IPS-20b (cell line): ENCODE data around the gene NAT10.
"Not testable (repeated sequence)": the region's sequence is repeated elsewhere in the genome, so short reads cannot be mapped to it uniquely, and the experiment has no call there.

Experiments
- H3K27ac ChIP-seq: one replicate; pipeline ENCODE4 v1.5.1; 2013; ENCODE audit warnings: low read length
- H3K27me3 ChIP-seq: 2 replicates; pipeline ENCODE4 v1.6.1; 2013; ENCODE audit warnings: mild to moderate bottlenecking, low read length, inconsistent platforms; ENCODE audit not compliant: insufficient read depth
- H3K36me3 ChIP-seq: 2 replicates; pipeline ENCODE4 v1.6.1; 2013; ENCODE audit warnings: low read depth, mild to moderate bottlenecking, inconsistent platforms, low read length, moderate library complexity; ENCODE audit not compliant: insufficient read depth
- H3K4me1 ChIP-seq: 2 replicates; pipeline ENCODE4 v1.6.1; 2013; ENCODE audit warnings: mild to moderate bottlenecking, control low read depth, inconsistent platforms, low read length, moderate library complexity; ENCODE audit not compliant: insufficient read depth
- H3K4me3 ChIP-seq: 2 replicates; pipeline ENCODE4 v1.5.1; 2013; ENCODE audit warnings: mild to moderate bottlenecking, low read length, inconsistent platforms
- H3K9ac ChIP-seq: 2 replicates; pipeline ENCODE4 v1.6.1; 2013; ENCODE audit warnings: low read depth, mild to moderate bottlenecking, inconsistent platforms, low read length, moderate library complexity
- H3K9me3 ChIP-seq: 2 replicates; pipeline ENCODE4 v1.6.1; 2013; ENCODE audit warnings: mild to moderate bottlenecking, low read depth, low read length, inconsistent platforms; ENCODE audit not compliant: insufficient read depth

Gene NAT10

GRCh38 chr11:34176751-34177209 lies 71.4 kb downstream of the NAT10 start:
- no peak overlapping the region for H3K4me3 ChIP-seq
- peaks cover 16% of the 10 kb centered on the region; the same call in 1 of the 2 replicates for H3K27me3 ChIP-seq
- H3K36me3 ChIP-seq, result no peaks in the 10 kb centered on the region
- no peak overlapping the region for H3K9ac ChIP-seq
- no peaks in the 10 kb centered on the region for H3K9me3 ChIP-seq
- H3K27ac ChIP-seq, result no peak overlapping the region
- peaks cover 3% of the 10 kb centered on the region; the same call in 1 of the 2 replicates for H3K4me1 ChIP-seq

GRCh38 chr11:34178209-34178821 lies 72.9 kb downstream of the NAT10 start:
- H3K36me3 ChIP-seq, result no peaks in the 10 kb centered on the region
- no peak overlapping the region for H3K4me3 ChIP-seq
- H3K4me1 ChIP-seq, result peaks cover 3% of the 10 kb centered on the region; the same call in 1 of the 2 replicates
- peaks cover 16% of the 10 kb centered on the region; the same call in 1 of the 2 replicates for H3K27me3 ChIP-seq
- H3K27ac ChIP-seq, result no peak overlapping the region
- H3K9me3 ChIP-seq, result no peaks in the 10 kb centered on the region
- H3K9ac ChIP-seq, result no peak overlapping the region

- no peaks in the 10 kb centered on the region for H3K36me3 ChIP-seq
- peaks cover 3% of the 10 kb centered on the region; the same call in 1 of the 2 replicates for H3K4me1 ChIP-seq
- peaks cover 12% of the 10 kb centered on the region; the same call in 1 of the 2 replicates for H3K27me3 ChIP-seq
- H3K4me3 ChIP-seq, result no peak overlapping the region
- H3K9ac ChIP-seq, result no peak overlapping the region
- H3K27ac ChIP-seq, result no peak overlapping the region
- no peaks in the 10 kb centered on the region for H3K9me3 ChIP-seq
These were observed 73.7 kb downstream of the NAT10 start for GRCh38 chr11:34179026-34179675.

GRCh38 chr11:34180040-34180813 lies 74.8 kb downstream of the NAT10 start:
- H3K4me3 ChIP-seq, result no peak overlapping the region
- H3K27me3 ChIP-seq, result 0 out of 2 replicates have a peak, but pooled peaks cover 5% of the 10 kb centered on the region
- H3K9me3 ChIP-seq, result no peaks in the 10 kb centered on the region
- H3K4me1 ChIP-seq, result no peaks in the 10 kb centered on the region; the same call in 1 of the 2 replicates
- no peak overlapping the region for H3K9ac ChIP-seq
- no peak overlapping the region for H3K27ac ChIP-seq
- H3K36me3 ChIP-seq, result no peaks in the 10 kb centered on the region

- not testable (repeated sequence) for H3K4me1 ChIP-seq, H3K36me3 ChIP-seq, H3K9ac ChIP-seq, H3K9me3 ChIP-seq, H3K4me3 ChIP-seq, H3K27ac ChIP-seq, H3K27me3 ChIP-seq
These were observed 75.4 kb downstream of the NAT10 start for GRCh38 chr11:34180814-34181165.

- Histone ChIP-seq H3K27me3 (no peaks in the 10 kb centered on the region), H3K4me1 (peaks cover 10% of the 10 kb centered on the region; the same call in 1 of the 2 replicates), H3K4me3 (no peak overlapping the region), H3K9ac (no peak overlapping the region), H3K9me3 (no peaks in the 10 kb centered on the region), H3K36me3 (no peaks in the 10 kb centered on the region), H3K27ac (no peak overlapping the region)
These were observed 75.8 kb downstream of the NAT10 start for GRCh38 chr11:34181251-34181650.

- Histone ChIP-seq H3K27me3 (no peaks in the 10 kb centered on the region), H3K4me1 (peaks cover 14% of the 10 kb centered on the region; the same call in 1 of the 2 replicates), H3K9me3 (no peaks in the 10 kb centered on the region), H3K4me3 (no peak overlapping the region), H3K36me3 (no peaks in the 10 kb centered on the region), H3K9ac (no peak overlapping the region), H3K27ac (no peak overlapping the region)
These were observed 76.5 kb downstream of the NAT10 start for GRCh38 chr11:34181856-34182405.

GRCh38 chr11:34182425-34182824 lies 77.0 kb downstream of the NAT10 start:
- Histone ChIP-seq H3K9me3 (no peaks in the 10 kb centered on the region), H3K4me1 (peaks cover 16% of the 10 kb centered on the region; the same call in 1 of the 2 replicates), H3K4me3 (no peak overlapping the region), H3K27me3 (no peaks in the 10 kb centered on the region), H3K36me3 (no peaks in the 10 kb centered on the region), H3K27ac (no peak overlapping the region), H3K9ac (no peak overlapping the region)

GRCh38 chr11:34182921-34183685 lies 77.7 kb downstream of the NAT10 start:
- Histone ChIP-seq H3K9me3 (no peaks in the 10 kb centered on the region), H3K36me3 (no peaks in the 10 kb centered on the region), H3K27ac (no peak overlapping the region), H3K27me3 (no peaks in the 10 kb centered on the region), H3K4me1 (peaks cover 19% of the 10 kb centered on the region; the same call in 1 of the 2 replicates), H3K4me3 (no peak overlapping the region), H3K9ac (no peak overlapping the region)

GRCh38 chr11:34183848-34184391 lies 78.5 kb downstream of the NAT10 start:
- H3K36me3 ChIP-seq, result no peaks in the 10 kb centered on the region
- H3K27me3 ChIP-seq, result no peaks in the 10 kb centered on the region
- H3K9ac ChIP-seq, result no peak overlapping the region
- H3K4me1 ChIP-seq, result peaks cover 27% of the 10 kb centered on the region
- no peak overlapping the region for H3K27ac ChIP-seq
- H3K9me3 ChIP-seq, result no peaks in the 10 kb centered on the region
- H3K4me3 ChIP-seq, result no peak overlapping the region
